GM19035 (cell line): ENCODE measurements around the gene TMTC2.

Source experiments
- ATAC-seq: cut with Tn5 transposase; IDR thresholded peaks from one replicate; pipeline ENCODE4 v1.9.1; 2021; ENCODE audit not compliant: unreplicated experiment

TMTC2 gene

GRCh38 chr12:83052890-83053541 lies 366.3 kb downstream of the TMTC2 start:
- ATAC-seq = no peak

- no peak for ATAC-seq
Measured at GRCh38 chr12:83057436-83057835, 370.7 kb downstream of the TMTC2 start.

- ATAC-seq = no peak
Measured at GRCh38 chr12:83059107-83059506, 372.4 kb downstream of the TMTC2 start.

GRCh38 chr12:83065562-83065961 lies 378.9 kb downstream of the TMTC2 start:
- ATAC-seq = no peak

- no peak for ATAC-seq
Measured at GRCh38 chr12:83067981-83068380, 381.3 kb downstream of the TMTC2 start.

- no peak for ATAC-seq
Measured at GRCh38 chr12:83074358-83074894, 387.7 kb downstream of the TMTC2 start.

- no peak for ATAC-seq
Measured at GRCh38 chr12:83075471-83075870, 388.8 kb downstream of the TMTC2 start.

- ATAC-seq = no peak
Measured at GRCh38 chr12:83077041-83077440, 390.3 kb downstream of the TMTC2 start.

GRCh38 chr12:83082690-83083276 lies 396.1 kb downstream of the TMTC2 start:
- ATAC-seq = no peak

GRCh38 chr12:83083616-83084015 lies 396.9 kb downstream of the TMTC2 start:
- no peak for ATAC-seq

GRCh38 chr12:83084516-83085234 lies 398.0 kb downstream of the TMTC2 start:
- no peak for ATAC-seq

GRCh38 chr12:83086023-83086422 lies 399.3 kb downstream of the TMTC2 start:
- no peak for ATAC-seq

GRCh38 chr12:83089575-83089974 lies 402.9 kb downstream of the TMTC2 start:
- ATAC-seq = no peak

GRCh38 chr12:83092129-83092528 lies 405.4 kb downstream of the TMTC2 start:
- no peak for ATAC-seq

GRCh38 chr12:83092606-83093005 lies 405.9 kb downstream of the TMTC2 start:
- no peak for ATAC-seq

GRCh38 chr12:83093426-83093825 lies 406.7 kb downstream of the TMTC2 start:
- ATAC-seq = no peak

- ATAC-seq = no peak
Measured at GRCh38 chr12:83097643-83098342, 411.1 kb downstream of the TMTC2 start.

- no peak for ATAC-seq
Measured at GRCh38 chr12:83099436-83099835, 412.7 kb downstream of the TMTC2 start.

- ATAC-seq = no peak
Measured at GRCh38 chr12:83102499-83102898, 415.8 kb downstream of the TMTC2 start.

- no peak for ATAC-seq
Measured at GRCh38 chr12:83106873-83107272, 420.2 kb downstream of the TMTC2 start.

- no peak for ATAC-seq
Measured at GRCh38 chr12:83110424-83110823, 423.7 kb downstream of the TMTC2 start.
